ENCODE data around the gene GASK1B. TPM values are rescaled to one million over a fixed set of nuclear protein-coding genes. Genes with fewer than 3 reads are reported as not detected.

The GASK1B gene
- total RNA-seq, 1 experiment from 2014 or later, result 1.3 TPM

GRCh38 chr4:158161551-158162354, 11.1 kb downstream of the GASK1B start (continued):
- TF ChIP-seq CTCF (IDR thresholded peaks at IDR 0.05 in 2 of 3, conservative IDR thresholded peaks at IDR 0.05 in 1 of 3; ENCODE audit: borderline replicate concordance in 1 of 3, insufficient read depth in 1 of 3, low read depth in 2 of 3, low read length in 2 of 3) (no peak), EZH2phosphoT487 (IDR thresholded peaks at IDR 0.05; ENCODE audit: borderline replicate concordance) (no peak), ATF3 (IDR thresholded peaks at IDR 0.05) (no peak)

- intact Hi-C loops (cut with micrococcal nuclease), result loop anchor here (5.0 kb wide), 1 partner anchor 67 kb away; no protein-coding TSS in a partner anchor
- Histone ChIP-seq H3K79me2 (ENCODE audit: insufficient read depth, low read length) (no peaks in the 10 kb centered on the region), H3K4me2 (ENCODE audit: low read length) (no peak overlapping the region), H3K36me3 (ENCODE audit: control insufficient read depth in 1 of 2, insufficient read depth in 2 of 2, low read length in 2 of 2) (no peaks in the 10 kb centered on the region), H2AFZ (ENCODE audit: low read depth, low read length, poor library complexity, severe bottlenecking) (peak overlapping the region; percentile 82), H3K9me3 (ENCODE audit: control insufficient read depth in 1 of 2, insufficient read depth in 1 of 2, low read depth in 1 of 2, low read length in 2 of 2) (no peaks in the 10 kb centered on the region), H3K4me1 (ENCODE audit: control insufficient read depth in 1 of 2, insufficient read depth in 2 of 2, low read length in 2 of 2) (peaks cover 3 to 34% of the 10 kb centered on the region in 2 experiments; a peak in 2 of 4 replicates), H3K4me3 (replicated peaks in 1 of 2; ENCODE audit: low read depth in 1 of 2, low read length in 2 of 2) (no peak overlapping the region), H3K9me2 (ENCODE audit: insufficient read depth) (no peaks in the 10 kb centered on the region), H3K27ac (ENCODE audit: low read depth, low read length) (no peak overlapping the region), H4K20me1 (ENCODE audit: insufficient read depth) (no peaks in the 10 kb centered on the region), H3K9ac (ENCODE audit: low read length) (no peak overlapping the region), H3K27me3 (ENCODE audit: insufficient read depth, low read length) (no peaks in the 10 kb centered on the region)
- ChIA-PET RAD21 (ENCODE audit: low non-redundant PET in 1 of 2, low total read pairs in 2 of 2, uncharacterized antibody in 2 of 2, unreplicated experiment in 2 of 2) (no interaction called here), POLR2A (no interaction called here), CTCF (no interaction called here)
- ATAC-seq (no peak), DNase-seq (ENCODE audit: low read depth, low spot score) (no peak)
- BruUV-seq (replicated peaks), result no TSS peak
- TF ChIP-seq MAX (IDR thresholded peaks at IDR 0.05), result no peak
- no peak for TF ChIP-seq RAD21 (IDR thresholded peaks at IDR 0.05; ENCODE audit: low read depth)
- TF ChIP-seq SIN3A (IDR thresholded peaks at IDR 0.05; ENCODE audit: low read depth), result no peak
- TF ChIP-seq EZH2phosphoT487 (IDR thresholded peaks at IDR 0.05; ENCODE audit: borderline replicate concordance), result no peak
- no peak for TF ChIP-seq EZH2 (IDR thresholded peaks at IDR 0.05)
- TF ChIP-seq CEBPB (IDR thresholded peaks at IDR 0.05; ENCODE audit: low read depth), result no peak
- TF ChIP-seq POLR2A (IDR thresholded peaks at IDR 0.05; ENCODE audit: borderline replicate concordance, extremely low read depth, insufficient read depth, insufficient read length), result no peak
- no peak for TF ChIP-seq ATF3 (IDR thresholded peaks at IDR 0.05)
- TF ChIP-seq JUND (IDR thresholded peaks at IDR 0.05), result no peak
- no peak for TF ChIP-seq SP1 (IDR thresholded peaks at IDR 0.05; ENCODE audit: low read depth)
- no peak for TF ChIP-seq REST (IDR thresholded peaks at IDR 0.05; ENCODE audit: low read depth)
- TF ChIP-seq YY1 (IDR thresholded peaks at IDR 0.05; ENCODE audit: extremely low read depth, insufficient replicate concordance, low read depth, low read length), result no peak
- no peak for TF ChIP-seq ZFX (IDR thresholded peaks at IDR 0.05)
- no peak for TF ChIP-seq EGR1 (IDR thresholded peaks at IDR 0.05; ENCODE audit: low read depth)
- no peak for TF ChIP-seq ELF1 (IDR thresholded peaks at IDR 0.05; ENCODE audit: borderline replicate concordance, low read depth)
- no peak for TF ChIP-seq CTCF (IDR thresholded peaks at IDR 0.05 in 2 of 3, conservative IDR thresholded peaks at IDR 0.05 in 1 of 3; ENCODE audit: borderline replicate concordance in 1 of 3, insufficient read depth in 1 of 3, low read depth in 2 of 3, low read length in 2 of 3)
Measured at GRCh38 chr4:158159718-158160094, 13.1 kb downstream of the GASK1B start.

Measured in HCT116 (cell line).